HG03520 (cell line): Measurements from ENCODE around the gene LCE1B.

Experiments used
- ATAC-seq: cut with Tn5 transposase; IDR thresholded peaks from one replicate; pipeline ENCODE4 v1.9.1; 2021; ENCODE audit warnings: mild to moderate bottlenecking, moderate library complexity; ENCODE audit not compliant: unreplicated experiment

The LCE1B gene, protein sequence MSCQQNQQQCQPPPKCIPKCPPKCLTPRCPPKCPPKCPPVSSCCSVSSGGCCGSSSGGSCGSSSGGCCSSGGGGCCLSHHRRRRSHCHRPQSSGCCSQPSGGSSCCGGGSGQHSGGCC

DNA sequence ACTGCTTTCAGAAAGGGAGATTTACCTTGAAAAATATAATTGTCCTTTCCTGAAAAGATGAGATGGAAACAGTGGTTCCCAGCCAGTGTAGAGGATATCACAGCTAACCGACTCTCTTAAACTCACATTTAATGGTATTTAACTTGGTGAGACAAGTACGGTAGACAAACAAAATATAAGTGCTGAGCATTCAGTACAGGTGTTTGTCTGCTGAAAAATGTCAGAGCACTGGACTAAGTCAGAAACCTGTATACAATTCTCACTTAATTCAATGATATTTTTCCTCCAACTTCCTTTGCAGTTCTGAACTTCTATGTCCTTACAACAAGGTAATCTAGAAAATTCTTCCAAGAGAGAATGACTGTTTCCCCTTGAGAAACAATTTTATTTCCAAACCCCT is at the start of gene LCE1B:
Gene LCE1B, plus strand, starts transcription at position 301 of the 400 bp plus-strand sequence. CDS start 476 bp downstream, outside the sequence.
- ATAC-seq, result no peak

DNA sequence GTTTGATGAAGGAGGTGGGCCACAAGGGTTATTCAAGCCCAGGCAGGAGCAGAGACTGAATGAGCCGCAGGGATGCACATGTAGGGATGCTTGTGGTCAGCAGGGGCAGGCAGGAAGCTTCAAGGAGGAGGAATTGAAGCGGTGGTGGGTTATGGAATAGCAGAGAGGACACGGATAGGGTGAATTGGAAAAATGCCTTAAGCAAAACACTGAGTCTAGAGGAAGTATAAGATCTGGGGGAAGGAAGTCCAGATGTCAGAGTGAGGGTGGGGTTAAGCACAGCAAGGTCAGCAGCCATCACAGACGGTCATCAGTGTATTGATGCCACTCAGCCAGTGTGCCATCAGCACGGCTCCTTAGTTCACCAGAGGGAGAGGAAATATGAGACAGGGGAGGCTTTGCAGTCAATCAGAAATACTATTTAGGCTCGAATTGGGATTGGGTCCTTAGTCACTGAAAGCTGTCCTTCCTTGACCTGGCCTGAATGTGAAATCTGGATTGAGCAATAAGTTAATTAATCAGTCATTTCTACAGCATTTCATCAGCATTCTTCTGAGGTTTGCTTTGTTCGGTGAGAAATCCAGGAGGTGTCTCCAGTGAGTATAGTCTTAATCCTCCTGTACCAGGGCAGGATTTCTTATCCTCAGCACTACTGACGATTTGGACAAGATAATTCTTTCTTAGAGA is 42.8 kb upstream of the LCE1B start:
- no peak for ATAC-seq

DNA sequence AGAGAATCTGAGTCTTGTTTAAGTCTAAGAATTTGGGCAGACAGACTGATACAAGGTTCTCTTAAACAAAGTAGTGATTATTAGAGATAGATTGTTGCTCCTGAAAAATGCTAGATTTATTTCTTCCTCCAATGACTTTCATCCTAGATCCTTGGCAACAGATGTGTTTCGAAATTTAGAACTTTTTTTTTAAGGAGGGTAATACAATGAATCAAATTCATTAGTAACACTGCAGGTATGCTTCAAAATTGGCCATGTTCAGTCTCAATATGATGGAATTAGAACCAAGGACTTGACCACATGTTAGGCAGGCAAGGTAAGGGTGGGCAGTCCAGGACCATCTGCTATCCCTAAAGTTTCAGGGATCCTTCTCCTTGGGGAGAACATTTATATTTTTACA is 41.4 kb upstream of the LCE1B start:
- ATAC-seq, result no peak

DNA sequence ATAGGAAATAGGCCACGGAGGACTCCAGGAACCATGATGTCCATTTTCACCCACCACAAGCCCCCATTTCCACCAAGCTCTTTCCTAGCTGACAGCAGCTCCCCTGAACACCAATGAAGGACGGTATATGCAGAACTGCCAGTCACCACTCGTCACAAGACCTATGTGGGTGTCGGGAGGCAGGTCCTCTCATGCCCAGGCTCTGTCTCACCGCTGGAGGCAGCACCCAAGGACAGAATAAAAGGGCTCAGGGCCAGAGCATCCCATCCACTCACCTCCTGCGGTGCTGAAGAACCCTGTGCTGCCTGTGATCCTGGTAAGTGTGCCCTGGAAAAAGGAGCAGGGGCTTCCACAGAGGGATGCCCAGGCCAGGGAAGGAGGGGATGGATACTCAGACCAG is 36.9 kb upstream of the LCE1B start, which contains the start of gene LCE1F:
Gene LCE1F, plus strand, starts transcription at position 266 of the 400 bp plus-strand sequence. CDS start 1,232 bp downstream, outside the sequence.
- ATAC-seq, result no peak

DNA sequence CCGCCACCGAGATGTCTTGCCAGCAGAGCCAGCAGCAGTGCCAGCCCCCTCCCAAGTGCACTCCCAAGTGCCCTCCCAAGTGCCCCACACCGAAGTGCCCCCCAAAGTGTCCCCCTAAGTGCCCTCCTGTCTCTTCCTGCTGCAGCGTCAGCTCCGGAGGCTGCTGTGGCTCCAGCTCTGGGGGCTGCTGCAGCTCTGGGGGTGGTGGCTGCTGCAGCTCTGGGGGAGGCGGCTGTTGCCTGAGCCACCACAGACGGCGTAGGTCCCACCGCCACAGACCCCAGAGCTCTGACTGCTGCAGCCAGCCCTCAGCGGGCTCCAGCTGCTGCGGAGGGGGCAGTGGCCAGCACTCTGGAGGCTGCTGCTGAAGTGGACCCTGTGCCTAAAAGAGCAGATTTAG is 35.4 kb upstream of the LCE1B start:
- ATAC-seq, result no peak

DNA sequence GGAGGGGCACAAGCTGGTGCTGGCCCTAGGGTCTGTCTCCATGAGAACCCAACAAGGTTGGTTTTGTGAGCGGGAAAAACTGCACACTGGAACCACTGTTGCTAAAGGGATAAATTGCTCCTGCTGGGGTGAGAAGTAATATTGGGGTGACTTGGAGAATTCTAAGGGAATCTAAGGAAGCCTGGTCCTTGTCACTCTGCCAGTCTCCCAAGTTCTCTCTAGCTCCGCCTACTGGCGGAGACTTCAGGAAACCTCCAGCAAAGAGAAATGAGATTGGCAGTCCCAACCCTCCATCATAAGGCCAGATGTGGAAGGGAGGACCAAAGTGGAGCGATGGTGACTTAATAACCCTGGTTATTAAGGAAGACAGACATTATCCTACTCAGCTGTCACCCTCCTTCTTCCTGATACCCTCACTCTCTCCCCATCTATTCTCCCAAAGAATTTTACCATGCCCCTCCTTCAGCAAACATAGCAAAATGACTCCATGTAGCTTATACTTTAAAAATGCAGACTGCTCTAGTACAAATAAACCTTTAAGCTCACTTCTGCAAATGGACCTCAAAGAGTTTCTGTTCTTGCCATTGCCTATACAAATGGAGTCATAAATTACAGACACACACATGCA is 34.1 kb upstream of the LCE1B start:
- no peak for ATAC-seq

DNA sequence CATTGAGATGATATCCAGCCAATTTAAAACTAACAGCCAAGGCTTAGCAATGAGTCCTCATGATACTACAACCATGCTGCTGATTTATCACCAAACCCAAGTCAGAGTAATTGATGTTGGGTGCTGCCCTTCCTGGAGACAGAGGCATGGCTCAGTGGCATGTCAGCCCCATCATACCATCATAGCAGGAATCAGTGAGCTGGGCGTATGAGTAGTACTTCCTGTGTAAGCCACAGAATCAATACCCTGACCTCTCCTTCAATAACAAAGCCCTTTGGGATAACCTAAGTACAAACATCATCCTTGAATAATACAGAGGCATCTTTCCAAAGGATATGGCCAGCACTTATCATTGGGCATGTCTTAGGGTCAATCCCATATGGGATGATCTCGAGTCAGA is 28.7 kb upstream of the LCE1B start:
- ATAC-seq, result no peak

DNA sequence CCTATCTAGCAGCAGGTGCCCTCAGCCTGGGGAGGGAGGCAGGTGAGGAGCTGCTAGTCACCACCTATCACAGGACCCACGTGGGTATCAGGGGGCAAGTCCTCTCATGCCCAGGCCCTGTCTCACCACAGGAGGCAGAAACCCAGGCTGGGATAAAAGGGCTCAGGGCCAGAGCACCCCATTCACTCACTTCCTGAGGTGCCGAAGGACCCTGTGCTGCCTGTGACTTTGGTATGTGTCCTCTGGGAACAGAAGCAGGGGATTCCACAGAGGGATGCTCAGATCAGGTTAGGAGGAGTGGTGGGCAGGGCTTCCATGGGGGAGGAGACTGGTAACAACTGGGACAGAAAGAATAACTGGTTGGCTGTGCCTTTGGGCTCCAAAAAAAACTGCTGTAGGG is 25.7 kb upstream of the LCE1B start, which contains the start of gene LCE1E:
Gene LCE1E, plus strand, starts transcription at position 181 of the 400 bp plus-strand sequence. CDS start 1,043 bp downstream, outside the sequence.
- ATAC-seq, result no peak

DNA sequence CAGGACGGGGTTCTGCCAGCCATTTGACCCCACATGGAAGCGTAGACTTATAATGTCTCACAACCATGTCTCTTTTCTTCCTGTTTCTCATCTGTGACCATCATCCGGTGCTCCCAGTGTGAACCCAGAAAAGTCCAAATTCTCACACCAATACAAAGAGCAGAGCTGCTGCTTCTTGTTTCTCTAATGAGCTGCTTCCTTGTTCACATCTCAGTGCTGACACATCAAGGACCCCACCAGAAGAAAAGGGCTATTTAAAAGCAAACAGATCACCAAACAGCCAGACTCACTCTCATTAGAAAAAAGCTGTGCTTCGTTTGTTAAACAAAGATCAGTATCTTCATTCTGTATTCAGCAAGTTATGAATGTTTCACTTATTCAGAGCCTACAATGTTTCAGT is 16.1 kb upstream of the LCE1B start:
- ATAC-seq, result no peak

DNA sequence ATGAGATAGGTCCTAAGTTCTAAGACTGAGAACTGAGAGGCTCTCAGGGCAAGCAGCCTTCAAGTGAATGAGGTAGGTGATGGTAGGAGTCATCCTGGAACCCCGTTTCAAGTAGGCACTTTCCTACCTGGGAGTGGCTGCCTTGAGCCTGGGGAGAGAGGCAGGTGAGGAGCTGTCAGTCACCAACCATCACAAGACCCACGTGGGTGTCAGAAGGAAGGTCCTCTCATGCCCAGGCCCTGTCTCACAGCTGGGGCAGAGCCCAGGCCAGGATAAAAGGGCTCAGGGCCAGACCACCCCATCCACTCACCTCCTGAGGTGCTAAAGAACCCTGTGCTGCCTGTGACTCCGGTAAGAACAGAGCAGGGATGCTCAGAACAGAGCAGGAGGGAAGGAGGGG is 15.3 kb upstream of the LCE1B start, which contains the start of gene LCE1D:
Gene LCE1D, plus strand, starts transcription at position 301 of the 400 bp plus-strand sequence. CDS start 1,074 bp downstream, outside the sequence.
- no peak for ATAC-seq

DNA sequence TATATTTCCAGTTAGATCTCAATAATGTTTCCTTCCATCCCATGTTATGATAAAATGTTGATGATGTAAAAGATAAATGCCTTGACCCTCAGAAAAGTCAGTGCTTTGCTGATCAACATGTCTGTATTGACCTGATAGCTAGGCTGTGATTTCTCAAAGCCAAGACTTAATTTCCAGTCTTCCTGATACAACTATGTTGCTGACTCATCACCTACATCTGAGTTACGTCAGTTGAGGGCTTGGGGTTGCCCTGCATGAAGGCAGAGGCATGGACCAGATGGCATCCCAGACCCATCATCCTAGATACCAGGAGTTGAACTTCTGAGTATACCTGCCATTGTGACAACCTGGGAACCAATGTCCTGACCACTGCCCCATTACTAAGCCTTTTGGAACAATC is 10.4 kb upstream of the LCE1B start:
- ATAC-seq, result no peak

DNA sequence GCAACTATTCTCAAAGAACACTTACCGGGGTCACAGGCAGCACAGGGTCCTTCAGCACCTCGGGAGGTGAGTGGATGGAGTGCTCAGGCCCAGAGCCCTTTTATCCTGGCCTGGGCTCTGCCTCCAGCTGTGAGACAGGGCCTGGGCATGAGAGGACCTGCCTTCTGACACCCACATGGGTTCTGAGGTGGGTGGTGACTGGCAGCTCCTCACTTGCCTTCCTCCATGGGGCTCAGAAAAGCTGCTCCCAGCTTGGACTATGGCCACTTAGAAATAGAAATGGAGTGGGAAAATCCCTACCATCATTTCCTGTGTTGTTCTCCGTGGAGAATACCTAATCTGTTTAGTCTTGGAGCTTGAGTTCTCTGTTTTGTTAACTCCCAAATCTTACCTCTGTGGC is 5.2 kb upstream of the LCE1B start, which contains the start of gene LCE1C:
Gene LCE1C, minus strand, starts transcription at position 76 of the 400 bp plus-strand sequence. CDS start 1,173 bp downstream, outside the sequence.
- no peak for ATAC-seq

DNA sequence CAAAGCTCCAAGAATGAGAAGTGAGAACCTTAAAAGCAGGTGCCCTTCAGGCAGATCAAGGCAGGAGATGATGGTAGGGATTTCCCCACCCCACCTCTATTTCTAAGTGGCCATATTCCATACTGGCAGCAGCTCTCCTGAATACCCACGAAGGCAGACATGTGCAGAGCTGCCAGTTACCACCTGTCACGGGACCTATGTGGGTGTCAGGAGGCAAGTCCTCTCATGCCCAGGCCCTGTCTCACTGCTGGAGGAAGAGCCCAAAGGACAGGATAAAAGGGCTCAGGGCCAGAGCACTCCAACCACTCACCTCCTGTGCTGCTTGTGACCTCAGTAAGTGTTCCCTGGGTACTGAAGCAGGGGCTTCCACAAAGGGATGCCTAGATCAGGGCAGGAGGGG is 721 bp upstream of the LCE1B start:
- ATAC-seq, result no peak

DNA sequence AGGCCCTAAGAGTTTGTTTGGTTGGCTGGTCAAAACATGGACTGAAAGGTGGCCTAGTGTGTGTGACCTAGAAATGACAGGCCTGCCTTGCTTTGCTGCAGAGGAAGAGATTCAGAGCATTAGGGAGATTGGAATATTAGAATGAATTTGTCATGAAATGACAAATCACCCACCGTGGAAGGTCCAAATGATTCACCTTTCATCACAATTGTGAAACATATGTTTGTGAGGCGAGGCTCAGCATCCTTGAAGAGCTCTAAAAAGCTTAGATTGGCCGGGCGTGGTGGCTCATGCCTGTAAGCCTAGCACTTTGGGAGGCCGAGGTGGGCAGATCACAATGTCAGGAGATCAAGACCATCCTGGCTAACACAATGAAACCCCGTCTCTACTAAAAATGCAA is 5.5 kb downstream of the LCE1B start:
- ATAC-seq, result no peak

DNA sequence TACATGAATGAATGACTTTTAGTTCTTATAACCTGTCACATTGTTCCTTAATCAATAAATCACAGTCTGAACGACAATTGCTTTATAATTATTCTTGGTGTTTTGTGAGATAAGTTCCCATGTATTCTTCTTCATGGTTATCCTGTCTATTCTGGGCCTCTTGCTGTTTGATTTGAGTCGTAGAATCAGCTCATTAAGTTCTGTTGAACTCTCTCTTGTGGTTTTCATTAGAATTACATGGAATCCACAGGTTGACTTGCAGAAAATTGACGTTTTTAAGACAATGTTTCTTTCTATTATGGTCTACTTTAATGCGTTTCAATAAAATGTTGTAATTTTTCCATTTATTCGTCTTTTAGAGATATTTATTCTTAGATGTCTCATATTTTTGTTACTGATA is 11.5 kb downstream of the LCE1B start:
- ATAC-seq, result no peak

DNA sequence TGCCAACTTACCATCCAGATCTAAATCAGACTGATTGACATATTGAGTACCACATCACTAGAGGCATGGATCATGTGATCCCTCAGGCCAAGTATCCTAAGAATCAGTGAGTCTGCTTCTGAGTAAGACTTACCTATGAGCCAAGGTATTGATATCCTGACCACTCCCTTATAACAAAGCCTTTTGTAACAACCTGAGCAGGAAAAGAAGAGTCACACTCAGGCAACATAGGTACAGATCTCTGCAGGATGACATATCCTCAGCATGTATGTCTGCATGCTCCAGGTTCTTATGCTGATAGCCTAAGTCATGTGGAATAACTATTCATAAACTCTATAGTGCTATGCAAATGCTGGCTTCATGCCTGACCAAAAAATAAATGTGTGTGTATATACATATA is 13.2 kb downstream of the LCE1B start:
- no peak for ATAC-seq

DNA sequence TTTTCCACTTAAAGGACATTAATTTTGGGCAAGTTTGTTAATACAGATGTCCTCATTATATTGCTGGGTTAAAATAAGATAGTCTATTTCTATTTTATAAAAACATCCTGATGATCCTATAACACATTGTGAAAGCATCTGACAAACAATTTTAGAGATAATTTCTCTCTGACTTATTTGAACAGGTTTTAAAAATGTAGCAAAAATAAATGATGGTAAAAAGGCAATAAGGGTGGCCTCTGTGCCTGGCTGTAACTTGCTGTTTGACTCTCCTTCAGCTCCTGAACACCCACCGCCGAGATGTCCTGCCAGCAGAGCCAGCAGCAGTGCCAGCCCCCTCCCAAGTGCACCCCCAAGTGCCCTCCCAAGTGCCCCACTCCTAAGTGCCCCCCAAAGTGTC is 15.4 kb downstream of the LCE1B start, which contains the start of gene LCE1A:
Gene LCE1A, plus strand, starts transcription at position 301 of the 400 bp plus-strand sequence. Its CDS starts 0 bp downstream, at position 301.
- ATAC-seq, result no peak

DNA sequence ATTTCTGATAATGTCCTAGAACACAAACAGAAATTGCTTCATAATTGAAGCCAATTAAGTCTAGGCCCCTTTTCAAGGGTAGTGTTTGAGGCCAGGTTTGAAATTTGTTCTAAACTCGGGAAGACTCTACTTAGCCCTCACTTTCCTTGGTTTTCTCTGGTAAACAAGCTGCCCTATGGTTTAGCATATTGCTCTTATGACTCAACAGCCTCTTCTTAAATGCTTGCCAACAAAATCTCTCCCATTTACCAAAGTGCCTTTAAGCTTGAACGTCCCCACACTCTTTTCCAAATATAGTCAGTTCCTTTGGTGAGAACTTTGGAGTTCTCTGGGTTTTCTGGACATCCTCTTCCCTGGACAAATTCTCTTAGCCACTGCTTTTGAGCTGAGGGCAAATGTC is 25.1 kb downstream of the LCE1B start:
- no peak for ATAC-seq

DNA sequence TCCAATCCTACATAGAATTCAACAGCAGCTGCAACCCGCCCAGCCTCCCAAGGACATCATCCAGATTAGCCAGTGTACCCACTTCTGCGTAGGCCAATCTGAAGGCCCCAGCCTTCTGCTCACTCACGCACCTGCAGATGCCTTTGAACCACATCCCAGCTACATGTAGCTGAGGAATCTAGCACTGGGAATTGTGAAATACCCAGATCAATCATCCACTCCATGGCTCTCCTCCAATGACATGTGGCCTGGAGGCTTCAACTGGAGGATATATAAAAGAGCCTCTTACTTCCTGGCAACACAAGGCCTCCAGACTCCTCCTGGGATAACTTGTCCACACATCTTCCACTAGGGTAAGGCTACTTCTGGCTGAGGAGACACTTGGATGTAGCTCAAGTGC is 30.8 kb downstream of the LCE1B start, which contains the start of gene LCE6A:
Gene LCE6A, plus strand, starts transcription at position 301 of the 400 bp plus-strand sequence. CDS start 665 bp downstream, outside the sequence.
- ATAC-seq, result no peak

DNA sequence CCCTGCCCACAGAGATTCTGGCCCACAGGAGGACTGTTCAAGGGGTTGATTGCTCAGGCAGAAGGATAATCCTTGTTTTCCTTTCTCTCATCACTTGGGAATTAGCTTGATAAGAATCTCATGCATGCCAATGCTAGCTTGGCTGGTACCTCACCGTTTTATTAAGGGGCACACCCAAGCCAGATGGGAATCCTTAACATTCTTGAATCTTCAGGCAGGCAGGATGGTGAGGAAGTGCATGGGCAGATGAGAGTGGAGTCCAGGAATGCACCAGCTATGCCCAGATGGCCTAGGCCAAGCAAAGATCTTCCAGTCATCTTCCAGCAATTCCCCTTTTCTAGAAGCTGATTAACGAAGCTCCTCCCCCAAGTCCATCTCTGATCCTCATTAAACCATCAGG is 43.9 kb downstream of the LCE1B start:
- ATAC-seq, result no peak

DNA sequence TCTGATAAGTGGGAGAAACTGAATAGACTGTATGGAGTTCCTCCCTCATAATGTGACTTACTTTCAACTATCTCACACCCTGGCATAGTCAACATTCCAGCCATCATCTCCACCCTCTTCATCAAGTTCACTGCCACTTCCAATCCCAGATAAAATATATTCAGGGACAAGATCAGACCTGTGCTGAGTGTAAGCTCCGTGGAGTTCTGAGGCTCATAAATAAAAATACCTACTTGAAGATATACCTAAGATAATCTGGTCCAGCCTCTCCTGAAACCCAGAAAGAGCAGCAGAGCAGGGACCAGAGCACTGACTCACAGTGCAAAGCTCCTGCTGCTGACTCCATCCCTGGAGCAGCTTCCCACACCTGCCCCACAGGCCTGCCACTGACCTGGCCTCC is 46.3 kb downstream of the LCE1B start:
- no peak for ATAC-seq

DNA sequence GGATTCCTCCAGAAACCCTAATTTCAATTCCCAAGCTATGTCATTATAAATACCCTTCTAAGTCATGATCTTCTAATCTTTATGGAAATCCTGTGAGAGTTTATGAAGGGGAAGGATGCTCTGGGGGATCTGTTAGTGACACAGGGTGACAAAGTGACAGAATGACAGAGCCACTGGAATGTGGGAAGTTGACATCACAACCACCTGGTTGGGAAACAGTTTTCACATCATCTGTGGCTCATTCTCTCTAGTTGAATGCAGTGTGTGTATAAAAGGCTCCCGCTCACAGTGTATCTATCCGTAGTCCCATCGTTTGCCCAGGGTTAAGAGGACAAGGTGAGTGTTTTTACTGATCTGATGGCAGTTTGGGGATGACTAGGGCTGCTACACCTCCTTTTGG is 47.9 kb downstream of the LCE1B start, which contains the start of gene LCE7A:
Gene LCE7A, plus strand, starts transcription at position 301 of the 400 bp plus-strand sequence. CDS start 702 bp downstream, outside the sequence.
- no peak for ATAC-seq
